SJSA1 (cell line): Measurements from ENCODE around the gene DVL3. TPM values are rescaled to one million over a fixed set of nuclear protein-coding genes. Genes with fewer than 3 reads are reported as not detected.

Experiments used
- DNase-seq, 2 experiments: peaks; one replicate each; pipeline ENCODE4 v3.0.0-alpha.2; 2015 to 2020; ENCODE audit warnings: low spot score in 2 of 2, low read depth in 1 of 2
- H3K27ac ChIP-seq: fragments of 250-450 bp; sonication (Bioruptor Pico); 2 replicates; pipeline ENCODE4 v1.5.1; 2020; ENCODE audit warnings: mild to moderate bottlenecking, moderate library complexity
- H3K27me3 ChIP-seq: fragments of 250-450 bp; sonication (Bioruptor Pico); replicated peaks from 2 replicates; pipeline ENCODE4 v1.5.1; 2020; ENCODE audit warnings: mild to moderate bottlenecking, moderate library complexity
- H3K36me3 ChIP-seq: fragments of 250-450 bp; sonication (Bioruptor Pico); 2 replicates; pipeline ENCODE4 v1.5.1; 2020; ENCODE audit warnings: mild to moderate bottlenecking
- H3K4me1 ChIP-seq: fragments of 250-450 bp; sonication (Bioruptor Pico); replicated peaks from 2 replicates; pipeline ENCODE4 v1.6.1; 2021; ENCODE audit warnings: mild to moderate bottlenecking
- H3K4me3 ChIP-seq: fragments of 250-450 bp; sonication (Bioruptor Pico); 2 replicates; pipeline ENCODE4 v1.5.1; 2020; ENCODE audit warnings: mild to moderate bottlenecking
- H3K9me3 ChIP-seq: fragments of 250-450 bp; sonication (Bioruptor Pico); replicated peaks from 2 replicates; pipeline ENCODE4 v1.5.1; 2020; ENCODE audit warnings: mild to moderate bottlenecking
- total RNA-seq: library from RNA; depleted of rRNA; stranded (reverse); fragments of >200 nt; shearing (Covaris generic); gene quantifications from 2 replicates; pipeline ENCODE4 v1.2.3, GENCODE V29; 2014

The DVL3 gene
- total RNA-seq, 1 experiment from 2014 or later: 32.2 TPM

GRCh38 chr3:184164648-184165330, 9.6 kb downstream of the DVL3 start:
- Histone ChIP-seq H3K4me3 (no peak overlapping the region), H3K27me3 (no peaks in the 10 kb centered on the region), H3K36me3 (peaks cover 80% of the 10 kb centered on the region), H3K9me3 (no peaks in the 10 kb centered on the region), H3K27ac (no peak overlapping the region), H3K4me1 (peaks cover 37% of the 10 kb centered on the region)
- no peak for DNase-seq

GRCh38 chr3:184165543-184165942, 10.4 kb downstream of the DVL3 start:
- Histone ChIP-seq H3K36me3 (peaks cover 88% of the 10 kb centered on the region), H3K4me1 (peaks cover 30% of the 10 kb centered on the region), H3K27me3 (no peaks in the 10 kb centered on the region), H3K9me3 (no peaks in the 10 kb centered on the region), H3K27ac (no peak overlapping the region), H3K4me3 (no peak overlapping the region)
- DNase-seq: no peak

GRCh38 chr3:184166671-184167070, 11.5 kb downstream of the DVL3 start:
- DNase-seq: no peak
- H3K36me3 ChIP-seq: peaks cover 91% of the 10 kb centered on the region
- no peaks in the 10 kb centered on the region for H3K27me3 ChIP-seq
- peaks cover 29% of the 10 kb centered on the region for H3K4me1 ChIP-seq
- H3K9me3 ChIP-seq: no peaks in the 10 kb centered on the region
- H3K27ac ChIP-seq: no peak overlapping the region
- no peak overlapping the region for H3K4me3 ChIP-seq

GRCh38 chr3:184167786-184168185, 12.6 kb downstream of the DVL3 start:
- Histone ChIP-seq H3K4me1 (peaks cover 38% of the 10 kb centered on the region), H3K27me3 (no peaks in the 10 kb centered on the region), H3K27ac (no peak overlapping the region), H3K36me3 (peaks cover 88% of the 10 kb centered on the region), H3K4me3 (no peak overlapping the region), H3K9me3 (no peaks in the 10 kb centered on the region)
- no peak for DNase-seq

- H3K4me3 ChIP-seq: no peak overlapping the region
- no peaks in the 10 kb centered on the region for H3K27me3 ChIP-seq
- peaks cover 86% of the 10 kb centered on the region for H3K36me3 ChIP-seq
- H3K27ac ChIP-seq: peak overlapping the region; percentile 34
- H3K4me1 ChIP-seq: peaks cover 45% of the 10 kb centered on the region
- H3K9me3 ChIP-seq: no peaks in the 10 kb centered on the region
- DNase-seq: peak; percentile 32 to 64
These were observed 13.4 kb downstream of the DVL3 start for GRCh38 chr3:184168363-184169120.

- H3K4me3 ChIP-seq: no peak overlapping the region
- no peak for DNase-seq
- H3K27ac ChIP-seq: no peak overlapping the region
- no peaks in the 10 kb centered on the region for H3K9me3 ChIP-seq
- H3K4me1 ChIP-seq: peaks cover 53% of the 10 kb centered on the region
- peaks cover 81% of the 10 kb centered on the region for H3K36me3 ChIP-seq
- no peaks in the 10 kb centered on the region for H3K27me3 ChIP-seq
These were observed 15.0 kb downstream of the DVL3 start for GRCh38 chr3:184169896-184170875.

GRCh38 chr3:184171562-184171961, 16.4 kb downstream of the DVL3 start:
- Histone ChIP-seq H3K27ac (no peak overlapping the region; the same call in 1 of the 2 replicates), H3K36me3 (peaks cover 67% of the 10 kb centered on the region), H3K9me3 (no peaks in the 10 kb centered on the region), H3K27me3 (no peaks in the 10 kb centered on the region), H3K4me3 (no peak overlapping the region), H3K4me1 (peaks cover 59% of the 10 kb centered on the region)
- peak; percentile 40 to 71 for DNase-seq

GRCh38 chr3:184172681-184173373, 17.6 kb downstream of the DVL3 start:
- H3K4me3 ChIP-seq: no peak overlapping the region
- H3K27ac ChIP-seq: peak overlapping the region; percentile 50
- peaks cover 66% of the 10 kb centered on the region for H3K36me3 ChIP-seq
- DNase-seq: peak; percentile 66 to 74
- peaks cover 69% of the 10 kb centered on the region for H3K4me1 ChIP-seq
- no peaks in the 10 kb centered on the region for H3K9me3 ChIP-seq
- H3K27me3 ChIP-seq: no peaks in the 10 kb centered on the region

- Histone ChIP-seq H3K27me3 (no peaks in the 10 kb centered on the region), H3K4me3 (no peak overlapping the region), H3K36me3 (peaks cover 67% of the 10 kb centered on the region), H3K9me3 (no peaks in the 10 kb centered on the region), H3K4me1 (peaks cover 69% of the 10 kb centered on the region), H3K27ac (peak overlapping the region; percentile 50)
- no peak for DNase-seq
These were observed 18.2 kb downstream of the DVL3 start for GRCh38 chr3:184173374-184173722.

GRCh38 chr3:184174284-184174645, 19.1 kb downstream of the DVL3 start:
- no peaks in the 10 kb centered on the region for H3K27me3 ChIP-seq
- peaks cover 73% of the 10 kb centered on the region for H3K36me3 ChIP-seq
- peaks cover 61% of the 10 kb centered on the region for H3K4me1 ChIP-seq
- H3K9me3 ChIP-seq: no peaks in the 10 kb centered on the region
- no peak overlapping the region for H3K27ac ChIP-seq
- no peak overlapping the region for H3K4me3 ChIP-seq
- DNase-seq: no peak

GRCh38 chr3:184174646-184175492, 19.7 kb downstream of the DVL3 start, which contains the start of gene AP2M1:
Gene AP2M1 (plus strand): TSS chr3:184174855. CDS start chr3:184176994, 2,139 bp downstream.
- peaks cover 65% of the 10 kb centered on the region for H3K4me1 ChIP-seq

GRCh38 chr3:184175506-184175905, 20.3 kb downstream of the DVL3 start:
- no peaks in the 10 kb centered on the region for H3K9me3 ChIP-seq
- DNase-seq: peak in 1 of 2 experiments; percentile 19
- peak overlapping the region; percentile 66 for H3K27ac ChIP-seq
- H3K4me1 ChIP-seq: peaks cover 71% of the 10 kb centered on the region
- peak overlapping the region; percentile 88 for H3K4me3 ChIP-seq
- no peaks in the 10 kb centered on the region for H3K27me3 ChIP-seq
- peaks cover 73% of the 10 kb centered on the region for H3K36me3 ChIP-seq

More at GRCh38 chr3:184174646-184175492, 19.7 kb downstream of the DVL3 start, which contains the start of gene AP2M1:
- peak; percentile 95 to 98 for DNase-seq
- H3K36me3 ChIP-seq: peaks cover 73% of the 10 kb centered on the region
- peak within 1 kb of the TSS; percentile 88 for H3K4me3 ChIP-seq
- H3K27me3 ChIP-seq: no peaks in the 10 kb centered on the region
- H3K9me3 ChIP-seq: no peaks in the 10 kb centered on the region
- peak within 1 kb of the TSS; percentile 66 for H3K27ac ChIP-seq
